Cerebellar nuclear complex (tissue), 1 donor: ENCODE results near the gene FUOM.

Experiments
- DNase-seq, 2 experiments: peaks; one replicate each; lab custom pipeline; 2025; lab: John Stamatoyannopoulos, UW

Gene FUOM

GRCh38 chr10:133366751-133367150 is 8.9 kb upstream of the FUOM start:
- no peak for DNase-seq

- DNase-seq: no peak
Measured at GRCh38 chr10:133366130-133366478, 8.3 kb upstream of the FUOM start.

GRCh38 chr10:133365461-133366129 is 7.8 kb upstream of the FUOM start:
- DNase-seq: peak in 1 of 2 experiments; percentile 19

GRCh38 chr10:133364645-133365431 is 7.0 kb upstream of the FUOM start:
- DNase-seq: peak in 1 of 2 experiments; percentile 39

GRCh38 chr10:133362846-133363245 is 5.0 kb upstream of the FUOM start:
- no peak for DNase-seq

- no peak for DNase-seq
Measured at GRCh38 chr10:133361773-133362441, 4.1 kb upstream of the FUOM start.

GRCh38 chr10:133361227-133361626 is 3.4 kb upstream of the FUOM start:
- DNase-seq: no peak

GRCh38 chr10:133359972-133360610 is 2.3 kb upstream of the FUOM start:
- no peak for DNase-seq

GRCh38 chr10:133359554-133359971 is 1.7 kb upstream of the FUOM start:
- no peak for DNase-seq

GRCh38 chr10:133358925-133359310 is 1.1 kb upstream of the FUOM start:
- no peak for DNase-seq

GRCh38 chr10:133358162-133358924 is 524 bp upstream of the FUOM start:
- no peak for DNase-seq

GRCh38 chr10:133356549-133357284 is 1.1 kb downstream of the FUOM start:
- no peak for DNase-seq

- no peak for DNase-seq
Measured at GRCh38 chr10:133355991-133356390, 1.8 kb downstream of the FUOM start.

GRCh38 chr10:133355266-133355665 is 2.6 kb downstream of the FUOM start:
- DNase-seq: no peak

GRCh38 chr10:133354672-133355240 is 3.1 kb downstream of the FUOM start:
- DNase-seq: no peak

GRCh38 chr10:133353988-133354605 is 3.7 kb downstream of the FUOM start:
- DNase-seq: no peak

GRCh38 chr10:133353202-133353959 is 4.4 kb downstream of the FUOM start:
- DNase-seq: no peak

GRCh38 chr10:133351408-133352318 is 6.2 kb downstream of the FUOM start:
- DNase-seq: no peak
